Activated CD8-positive, alpha-beta memory T cell treated with anti-CD3 and anti-CD28 coated beads for 24 hours (primary cell): ENCODE measurements around the gene MYO16.
"Not testable (repeated sequence)": the region's sequence is repeated elsewhere in the genome, so short reads cannot be mapped to it uniquely, and the experiment has no call there.

Experiments
- DNase-seq: peaks from one replicate; pipeline ENCODE4 v3.0.0-alpha.2; 2020

Gene MYO16

DNA sequence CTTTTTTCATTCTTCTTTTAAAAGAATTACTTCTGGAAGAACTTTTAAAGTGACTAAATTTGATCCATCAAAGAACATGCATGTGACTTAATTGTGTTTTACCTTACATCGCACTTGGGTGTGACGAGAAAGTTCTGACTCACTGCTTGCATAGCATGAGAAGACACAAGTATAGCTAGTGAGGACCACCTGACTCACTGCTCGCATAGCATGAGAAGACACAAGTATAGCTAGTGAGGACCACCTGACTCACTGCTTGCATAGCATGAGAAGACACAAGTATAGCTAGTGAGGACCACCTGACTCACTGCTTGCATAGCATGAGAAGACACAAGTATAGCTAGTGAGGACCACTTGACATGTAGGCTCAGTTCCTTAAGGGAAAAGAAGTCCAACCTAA is 362.0 kb downstream of the MYO16 start:
- DNase-seq: not testable (repeated sequence)

DNA sequence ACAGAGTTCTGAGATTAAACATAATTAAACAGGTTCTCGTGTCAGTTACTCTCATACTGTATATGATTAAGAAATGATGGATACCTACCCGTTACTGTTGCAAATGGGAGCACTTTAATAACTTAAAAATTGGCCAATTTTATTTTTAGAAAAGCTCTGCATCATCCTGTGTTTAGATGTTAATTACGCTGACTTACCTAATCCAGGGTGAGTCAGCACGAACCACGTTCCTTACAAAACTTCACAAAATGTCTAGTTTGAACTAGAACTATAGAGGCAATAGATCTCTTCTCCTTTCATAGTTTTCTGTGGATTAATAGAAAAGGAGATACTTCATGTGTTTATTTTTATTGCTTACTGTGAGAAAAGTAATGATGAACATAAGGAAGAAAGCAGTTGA is 363.9 kb downstream of the MYO16 start:
- no peak for DNase-seq

DNA sequence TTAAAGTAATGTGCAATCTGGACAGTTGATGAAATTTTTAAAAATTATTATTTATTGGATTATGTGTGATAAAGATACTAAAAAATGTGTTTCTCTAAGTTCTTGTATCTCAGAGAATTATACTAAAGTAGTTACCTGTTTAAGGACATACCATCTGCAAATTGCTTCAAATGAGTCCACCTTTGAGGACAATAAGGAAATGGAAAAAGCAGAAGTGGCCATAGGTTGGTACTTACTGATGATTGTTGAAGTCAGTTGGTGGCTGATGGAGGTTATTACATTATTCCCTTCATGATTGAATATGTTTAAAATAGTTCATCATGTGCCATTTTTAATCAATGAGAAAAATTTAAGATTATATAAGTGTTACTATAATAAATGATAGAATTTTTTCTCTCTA is 367.0 kb downstream of the MYO16 start:
- no peak for DNase-seq

GRCh38 chr13:109000207-109000606 is 370.8 kb downstream of the MYO16 start:
- DNase-seq: no peak

DNA sequence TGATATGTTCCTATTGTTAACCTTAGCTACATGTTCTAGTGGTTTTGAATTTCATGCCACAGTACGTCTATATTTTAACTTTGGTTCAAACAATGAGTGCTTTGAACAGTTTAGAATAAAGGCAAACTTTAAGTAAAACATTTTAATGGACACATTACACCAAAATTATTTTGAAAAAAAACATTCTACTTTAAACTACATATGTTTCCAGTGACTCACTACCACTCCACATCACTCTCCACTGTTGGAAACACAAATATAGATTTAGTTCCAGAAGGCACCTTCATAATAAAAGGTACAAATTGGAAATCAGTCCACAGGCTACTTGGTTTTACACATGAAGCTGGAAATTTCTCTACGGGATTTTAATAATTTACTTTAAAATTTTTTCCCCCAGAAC is 373.5 kb downstream of the MYO16 start:
- no peak for DNase-seq

GRCh38 chr13:109007946-109008345 is 378.5 kb downstream of the MYO16 start:
- DNase-seq: no peak

DNA sequence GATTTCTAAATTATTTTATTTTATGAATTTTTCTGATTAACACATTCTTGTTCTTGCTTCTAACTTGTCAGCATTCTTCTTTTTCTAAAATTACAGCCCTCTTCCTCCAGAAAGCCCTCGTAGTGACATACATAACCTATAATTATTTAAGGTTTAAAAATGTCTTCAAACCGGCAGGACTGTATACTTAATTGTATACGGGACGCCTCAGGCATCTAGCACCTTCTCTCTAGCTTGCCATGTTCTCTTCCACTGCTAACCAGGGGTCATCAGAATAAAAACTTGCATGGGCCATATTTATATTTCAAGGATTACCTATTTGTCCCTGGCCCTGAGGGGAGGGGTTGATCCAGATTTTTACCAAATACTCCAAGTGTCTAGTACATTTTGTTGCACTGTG is 380.3 kb downstream of the MYO16 start:
- no peak for DNase-seq

- no peak for DNase-seq
Measured at GRCh38 chr13:109010912-109011311, 381.5 kb downstream of the MYO16 start.

GRCh38 chr13:109012115-109012514 is 382.7 kb downstream of the MYO16 start:
- DNase-seq: no peak

DNA sequence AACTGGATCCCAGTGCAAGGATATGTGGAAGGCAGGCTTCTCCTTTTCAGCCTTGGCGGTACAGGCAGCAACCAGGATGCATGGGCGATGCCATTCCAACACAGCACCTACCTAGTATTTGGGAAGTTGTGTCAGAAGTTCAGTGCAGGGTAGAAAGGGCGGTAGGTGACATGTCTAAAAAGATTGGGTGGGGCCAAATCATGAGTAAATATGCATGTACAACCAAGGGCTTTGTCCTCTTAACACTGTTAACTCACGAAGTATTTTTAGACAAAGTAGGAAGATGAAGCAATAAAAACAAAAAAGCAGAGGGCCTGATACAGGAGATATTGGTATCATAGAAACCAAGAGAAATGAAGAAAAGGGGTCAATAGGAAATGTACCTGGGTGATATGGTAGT is 392.1 kb downstream of the MYO16 start:
- no peak for DNase-seq

DNA sequence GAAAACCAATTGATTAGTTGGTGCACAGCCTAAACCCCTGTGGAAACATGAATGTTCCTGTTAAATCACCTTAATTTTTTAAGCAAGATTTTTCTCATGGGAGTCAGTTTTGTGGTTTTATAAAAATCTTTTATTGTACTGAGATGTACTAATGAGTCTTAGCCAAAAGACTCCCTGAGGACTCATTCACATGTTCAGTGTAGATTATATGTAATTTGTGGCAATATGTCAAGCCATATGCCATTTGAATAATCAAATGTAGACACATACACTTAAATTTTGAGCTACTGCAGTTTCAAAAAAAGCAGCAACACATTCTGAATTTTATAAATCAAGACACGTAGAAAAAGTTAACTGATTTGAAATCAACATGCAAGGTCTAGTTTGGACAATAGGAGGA is 395.2 kb downstream of the MYO16 start:
- DNase-seq: no peak

GRCh38 chr13:109026266-109026665 is 396.9 kb downstream of the MYO16 start:
- no peak for DNase-seq

- DNase-seq: no peak
Measured at GRCh38 chr13:109028624-109029023, 399.2 kb downstream of the MYO16 start.

DNA sequence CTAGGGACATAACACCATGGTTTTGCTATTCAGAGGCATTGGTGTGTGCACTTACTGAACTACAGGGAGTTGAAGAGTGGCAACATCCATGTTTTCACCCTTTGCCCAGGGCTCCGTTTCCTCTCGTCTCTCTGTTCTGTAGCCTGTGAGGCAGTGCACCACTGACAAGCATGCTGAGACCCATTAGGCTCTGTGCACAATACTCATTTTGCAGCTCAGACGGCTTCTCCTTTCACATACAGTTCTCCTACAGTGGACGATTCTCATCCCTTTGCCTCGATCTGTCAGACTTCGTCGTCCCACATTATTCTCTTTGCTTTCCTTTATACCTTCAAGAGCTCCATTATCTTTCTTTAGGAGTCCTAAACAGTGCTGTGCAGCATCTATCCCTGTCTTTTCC is 403.7 kb downstream of the MYO16 start:
- DNase-seq: no peak

DNA sequence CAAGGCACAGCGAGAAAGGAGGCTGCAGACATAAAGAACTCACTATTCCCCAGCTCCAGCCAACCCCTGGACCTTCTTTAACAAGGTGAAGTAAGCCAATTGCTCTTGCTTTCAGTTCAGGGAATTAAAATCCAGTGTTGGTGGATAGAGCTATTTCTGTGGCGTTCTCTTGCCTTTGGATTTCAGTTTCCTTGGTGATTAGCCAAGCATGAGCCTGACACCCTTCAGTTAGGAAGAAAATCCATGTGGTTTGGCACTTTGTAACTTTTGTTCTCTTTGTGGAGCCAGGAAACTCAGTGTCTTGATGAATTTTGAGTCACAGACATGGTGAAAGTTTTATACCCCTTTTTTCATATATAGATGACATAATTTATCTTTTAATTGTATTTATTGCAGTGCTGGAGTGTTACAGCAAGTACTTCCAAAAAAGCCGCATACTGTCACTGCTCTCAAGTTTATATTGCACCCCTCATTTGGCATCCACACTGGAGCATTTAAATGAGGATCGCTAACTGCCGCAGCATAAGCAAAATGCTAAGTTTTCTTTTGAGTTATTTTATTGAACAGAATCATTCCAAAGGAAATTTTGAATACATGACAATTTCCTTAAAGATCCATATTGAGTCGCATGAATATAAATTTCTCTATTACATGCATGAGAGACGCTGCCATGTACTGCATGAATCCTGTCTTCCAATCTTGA is 406.8 kb downstream of the MYO16 start:
- no peak for DNase-seq

DNA sequence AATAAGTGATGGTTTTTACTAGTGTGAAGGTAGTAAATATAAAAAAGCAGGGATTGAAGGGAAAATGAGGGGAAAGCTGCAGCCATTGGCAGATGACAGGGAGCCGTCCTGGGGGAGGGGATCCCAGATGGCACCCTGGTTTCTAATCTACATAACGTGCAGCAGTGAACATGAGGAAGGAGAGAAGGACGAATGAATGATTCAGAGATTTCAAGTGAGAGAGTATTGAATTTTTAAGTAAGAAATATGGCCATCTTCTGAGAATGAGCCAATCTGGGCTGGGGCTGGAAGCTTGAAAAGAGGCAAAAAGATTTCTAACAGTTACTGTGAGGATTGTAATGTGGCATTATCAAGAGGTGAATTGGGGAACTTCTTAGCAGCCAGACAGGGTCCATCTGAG is 414.2 kb downstream of the MYO16 start:
- DNase-seq: no peak

DNA sequence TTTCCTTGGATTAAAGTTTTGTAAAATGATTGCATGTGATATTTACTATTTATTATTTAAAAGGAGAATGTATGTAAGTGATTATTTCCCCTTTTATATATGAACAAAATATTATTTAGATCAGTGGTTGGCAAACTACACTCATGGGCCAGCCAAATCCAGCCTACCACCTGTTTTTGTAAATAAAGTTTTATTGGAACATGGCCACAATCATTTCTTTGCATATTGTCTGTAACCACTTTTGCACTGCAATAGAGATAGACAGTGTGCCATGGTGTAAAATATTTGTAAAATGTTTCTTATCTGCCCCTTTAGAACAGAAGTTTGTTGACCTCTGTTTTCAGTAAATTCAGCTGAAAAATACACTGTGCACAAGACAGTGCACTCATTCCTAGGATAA is 426.4 kb downstream of the MYO16 start:
- DNase-seq: no peak

DNA sequence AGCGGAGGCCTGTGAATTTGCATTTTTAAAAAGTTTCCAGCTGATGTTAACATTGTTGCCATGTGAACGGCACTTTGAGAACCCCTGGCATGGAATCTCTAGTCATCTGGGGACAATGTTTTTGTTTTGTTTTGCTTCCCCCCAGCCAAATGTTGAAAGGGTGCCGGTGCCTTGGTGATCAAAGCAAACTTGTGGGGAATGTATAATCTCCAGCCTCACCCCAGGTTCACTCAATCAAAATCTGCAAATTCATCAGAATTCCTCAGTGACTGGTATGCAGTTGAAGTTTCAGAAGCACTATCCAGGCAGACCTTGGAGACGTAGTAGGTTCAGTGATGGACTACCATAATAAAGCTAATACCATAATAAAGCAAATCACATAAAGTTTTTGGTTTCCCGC is 428.7 kb downstream of the MYO16 start:
- no peak for DNase-seq

GRCh38 chr13:109072505-109072904 is 443.1 kb downstream of the MYO16 start:
- DNase-seq: no peak

DNA sequence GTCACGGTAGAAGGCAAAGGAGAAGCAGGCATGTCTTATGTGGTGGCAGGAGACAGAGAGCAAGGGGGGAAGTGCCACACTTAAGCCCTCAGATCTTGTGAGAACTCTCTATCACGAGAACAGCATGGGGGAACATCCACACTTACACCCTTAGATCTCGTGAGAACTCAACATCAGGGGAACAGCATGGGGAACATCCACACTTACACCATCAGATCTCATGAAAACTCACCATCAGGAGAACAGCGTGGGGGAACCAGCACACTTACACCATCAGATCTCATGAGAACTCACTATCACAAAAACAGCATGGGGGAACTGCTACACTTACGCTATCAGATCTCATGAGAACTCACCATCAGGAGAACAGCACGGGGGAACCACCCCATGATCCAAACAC is 445.0 kb downstream of the MYO16 start:
- DNase-seq: no peak

GRCh38 chr13:109074853-109075252 is 445.4 kb downstream of the MYO16 start:
- DNase-seq: no peak

- DNase-seq: no peak
Measured at GRCh38 chr13:109087916-109088623, 458.7 kb downstream of the MYO16 start.

GRCh38 chr13:109088624-109088917 is 459.2 kb downstream of the MYO16 start:
- no peak for DNase-seq

- no peak for DNase-seq
Measured at GRCh38 chr13:109090796-109091195, 461.4 kb downstream of the MYO16 start.

DNA sequence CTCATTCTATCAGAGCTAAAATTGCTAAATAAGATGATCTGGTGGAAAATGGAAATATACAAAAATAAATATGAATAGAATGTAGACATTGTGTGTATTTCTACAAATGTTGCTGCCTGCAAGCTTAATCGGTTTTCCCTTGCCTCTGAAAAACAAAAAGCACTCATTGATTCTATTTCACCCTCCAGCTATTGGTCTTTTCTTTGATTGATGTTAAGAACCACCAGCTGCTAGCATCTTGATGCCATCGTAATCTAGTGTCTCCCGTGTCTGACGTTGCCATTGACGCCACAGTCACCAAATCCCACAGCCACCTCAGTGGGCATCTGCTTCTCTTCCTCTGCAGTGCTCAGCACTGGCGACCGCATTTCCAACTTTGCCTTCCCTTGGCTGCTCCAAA is 461.8 kb downstream of the MYO16 start:
- no peak for DNase-seq
